Measurements from ENCODE around the gene CFAP57.

Gene CFAP57

DNA sequence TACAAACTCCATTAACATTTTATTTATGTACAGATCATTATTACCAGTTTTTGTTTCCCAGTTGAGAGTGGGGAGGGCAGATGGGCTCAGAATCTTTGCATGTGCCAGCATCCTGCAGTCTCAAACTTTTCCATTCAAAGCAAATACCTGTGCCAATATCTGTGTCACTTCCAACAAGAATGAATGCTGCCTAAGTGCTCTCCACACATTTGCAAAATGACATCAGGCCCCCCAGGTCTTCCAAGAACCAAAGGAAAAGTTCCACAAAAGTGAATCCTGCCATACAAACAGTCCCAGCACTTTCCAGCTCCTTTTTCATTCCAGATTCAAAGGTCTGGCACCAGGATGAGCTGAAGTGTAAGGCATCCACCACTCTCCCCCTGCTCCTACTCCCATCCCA lies 127.0 kb downstream of the CFAP57 start:
- TF ChIP-seq, protein P1, sequence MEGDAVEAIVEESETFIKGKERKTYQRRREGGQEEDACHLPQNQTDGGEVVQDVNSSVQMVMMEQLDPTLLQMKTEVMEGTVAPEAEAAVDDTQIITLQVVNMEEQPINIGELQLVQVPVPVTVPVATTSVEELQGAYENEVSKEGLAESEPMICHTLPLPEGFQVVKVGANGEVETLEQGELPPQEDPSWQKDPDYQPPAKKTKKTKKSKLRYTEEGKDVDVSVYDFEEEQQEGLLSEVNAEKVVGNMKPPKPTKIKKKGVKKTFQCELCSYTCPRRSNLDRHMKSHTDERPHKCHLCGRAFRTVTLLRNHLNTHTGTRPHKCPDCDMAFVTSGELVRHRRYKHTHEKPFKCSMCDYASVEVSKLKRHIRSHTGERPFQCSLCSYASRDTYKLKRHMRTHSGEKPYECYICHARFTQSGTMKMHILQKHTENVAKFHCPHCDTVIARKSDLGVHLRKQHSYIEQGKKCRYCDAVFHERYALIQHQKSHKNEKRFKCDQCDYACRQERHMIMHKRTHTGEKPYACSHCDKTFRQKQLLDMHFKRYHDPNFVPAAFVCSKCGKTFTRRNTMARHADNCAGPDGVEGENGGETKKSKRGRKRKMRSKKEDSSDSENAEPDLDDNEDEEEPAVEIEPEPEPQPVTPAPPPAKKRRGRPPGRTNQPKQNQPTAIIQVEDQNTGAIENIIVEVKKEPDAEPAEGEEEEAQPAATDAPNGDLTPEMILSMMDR (IDR thresholded peaks at IDR 0.05; ENCODE audit: low read depth, low read length), result no peak
- no peak overlapping the region for H3K4me3 ChIP-seq (ENCODE audit: low read depth, low read length)

DNA sequence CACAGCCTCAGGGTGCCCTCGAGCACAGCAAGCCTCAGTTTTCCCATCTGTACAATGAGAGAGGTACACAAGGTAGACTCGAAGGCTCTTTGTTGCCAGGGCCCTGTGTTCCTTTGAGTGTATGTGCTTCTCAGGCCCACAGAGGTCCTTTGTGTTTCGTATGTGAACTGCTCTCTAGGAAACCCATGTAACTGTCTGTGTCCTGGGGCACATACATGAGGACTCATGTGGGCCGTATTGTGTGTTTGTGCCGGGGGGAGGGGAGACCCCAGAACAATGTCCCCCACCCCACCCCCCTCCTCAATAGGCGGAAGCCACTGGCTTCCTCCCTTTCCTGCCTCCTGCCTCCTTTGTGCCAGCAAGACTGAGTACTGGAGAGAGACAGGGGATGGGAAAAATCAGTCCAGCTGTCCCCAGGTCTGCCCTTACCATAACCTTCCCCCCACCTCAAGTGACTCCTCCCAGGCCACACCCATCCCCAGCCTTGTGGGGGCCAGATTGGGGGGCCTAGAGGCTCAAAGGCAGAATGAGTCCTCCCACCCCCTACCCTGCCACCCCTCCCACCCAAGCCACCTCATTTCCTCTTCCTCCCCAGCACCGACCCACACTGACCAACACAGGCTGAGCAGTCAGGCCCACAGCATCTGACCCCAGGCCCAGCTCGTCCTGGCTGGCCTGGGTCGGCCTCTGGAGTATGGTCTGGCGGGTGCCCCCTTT lies 128.4 kb downstream of the CFAP57 start, which contains the start of gene TIE1:
TIE1 (plus strand) TSS at position 605 of the 717 bp plus-strand sequence; CDS start at position 695, 90 bp downstream.
- H3K4me3 ChIP-seq (ENCODE audit: low read depth, low read length), result no peak within 1 kb of the TSS
- TF ChIP-seq, protein P1 (IDR thresholded peaks at IDR 0.05; ENCODE audit: low read depth, low read length), result no peak

DNA sequence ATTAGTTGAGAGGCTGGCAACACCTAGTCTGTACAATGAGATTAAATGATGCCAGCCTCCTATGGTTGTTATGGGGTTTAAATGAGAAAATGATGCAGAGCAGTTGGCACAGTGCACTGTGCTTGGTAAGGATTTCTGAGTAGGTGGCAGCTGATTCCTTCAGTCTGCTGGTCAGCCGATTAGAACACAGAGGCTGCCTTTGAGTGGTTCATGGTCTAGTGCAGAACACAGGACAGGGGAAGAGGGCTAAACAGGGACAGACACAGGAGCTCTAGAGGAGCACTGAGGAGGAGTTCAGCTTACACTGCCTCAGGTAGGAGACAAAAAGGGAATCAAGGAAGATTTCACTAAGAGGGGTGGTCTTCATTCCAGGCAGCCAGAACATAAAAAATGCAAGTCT lies 130.1 kb downstream of the CFAP57 start:
- H3K4me3 ChIP-seq (ENCODE audit: low read depth, low read length), result no peak overlapping the region
- TF ChIP-seq, protein P1 (IDR thresholded peaks at IDR 0.05; ENCODE audit: low read depth, low read length), result no peak

DNA sequence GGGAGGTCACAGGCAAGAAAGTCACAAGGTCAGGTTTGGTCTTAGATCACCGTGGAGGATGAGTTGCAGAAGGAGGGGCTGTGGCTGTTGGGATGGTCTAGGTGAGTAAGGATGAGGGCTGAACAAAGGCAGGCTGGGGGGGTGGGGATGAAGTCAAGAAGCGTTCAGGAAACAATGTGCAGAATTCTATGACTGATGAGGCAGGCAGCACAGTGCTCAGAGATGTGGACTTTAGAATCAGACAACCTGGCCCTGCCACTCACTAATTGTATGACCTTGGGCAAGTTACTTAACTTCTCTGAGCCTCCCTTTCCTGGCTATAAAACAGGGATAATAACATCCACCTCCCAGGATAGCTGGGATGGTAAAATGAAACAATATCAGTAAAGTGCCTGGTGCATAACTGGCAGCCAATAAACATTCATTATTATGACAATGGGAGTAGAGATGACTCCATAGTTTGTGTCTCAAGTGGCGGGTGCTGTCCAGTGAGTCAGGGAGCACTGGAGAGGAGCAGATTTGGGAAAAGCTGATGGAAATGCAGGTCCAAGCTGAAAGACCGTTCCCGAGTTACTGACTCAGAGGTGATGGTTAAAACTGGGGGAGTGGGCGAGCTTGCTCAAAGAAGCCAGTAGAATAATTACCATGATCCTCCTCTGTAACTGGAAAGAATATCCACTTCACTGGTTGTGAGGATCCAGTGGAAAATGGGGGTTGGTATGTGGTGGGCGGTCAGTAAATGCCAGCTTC lies 130.8 kb downstream of the CFAP57 start:
- H3K4me3 ChIP-seq (ENCODE audit: low read depth, low read length), result no peak overlapping the region
- TF ChIP-seq, protein P1 (IDR thresholded peaks at IDR 0.05; ENCODE audit: low read depth, low read length), result no peak

DNA sequence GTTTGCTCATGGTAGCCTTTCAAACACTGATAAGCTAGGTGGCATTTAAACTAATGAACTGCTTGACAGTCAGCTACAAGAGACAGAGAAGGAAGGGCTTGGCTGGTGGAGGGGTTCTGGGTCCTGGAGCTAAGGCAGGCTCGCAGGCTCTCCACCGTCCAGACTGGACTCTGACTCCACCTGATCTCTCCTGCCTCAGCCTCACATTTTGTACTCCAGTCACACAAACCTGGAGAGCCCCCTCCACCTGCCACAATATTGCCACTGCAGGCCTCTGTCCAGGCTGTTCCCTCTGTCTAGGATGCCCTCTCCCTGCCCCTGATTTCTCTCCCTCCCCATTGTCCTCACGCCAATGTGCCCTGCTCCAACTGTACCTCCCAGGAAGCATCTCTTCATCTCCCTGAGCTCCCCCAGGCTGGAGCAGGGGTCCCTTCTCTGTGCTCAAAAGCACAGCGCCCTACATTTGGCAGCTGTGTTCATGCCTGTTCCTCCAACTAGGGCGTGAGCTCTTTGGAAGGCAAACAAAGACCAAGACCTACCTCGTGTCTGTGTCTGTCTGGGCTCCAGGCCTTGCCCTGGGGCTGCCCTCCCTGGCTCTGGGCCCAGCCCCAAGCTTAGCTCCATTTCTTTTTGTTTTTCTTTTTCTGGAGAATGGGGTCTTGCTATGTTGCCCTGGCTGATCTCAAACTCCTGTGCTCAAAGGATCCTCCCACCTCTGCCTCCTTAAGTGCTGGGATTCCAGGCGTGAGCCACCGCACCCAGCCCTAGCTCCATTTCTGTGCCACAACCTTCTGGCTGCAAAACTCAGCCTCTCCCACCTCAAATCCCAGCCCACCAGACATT lies 131.6 kb downstream of the CFAP57 start:
- no peak overlapping the region for H3K4me3 ChIP-seq (ENCODE audit: low read depth, low read length)
- TF ChIP-seq, protein P1 (IDR thresholded peaks at IDR 0.05; ENCODE audit: low read depth, low read length), result no peak
